PFSK-1 (cell line): Measurements from ENCODE around the gene CALU.

ENCODE experiments used
- POLR2AphosphoS5 ChIP-seq: IDR thresholded peaks from 2 replicates; pipeline ENCODE4 v1.6.1; 2012; ENCODE audit warnings: low read depth, mild to moderate bottlenecking, control low read depth, low read length, moderate library complexity
- SIN3A ChIP-seq: IDR thresholded peaks from 2 replicates; pipeline ENCODE4 v1.6.1; 2012; ENCODE audit warnings: mild to moderate bottlenecking, low read length, moderate library complexity, borderline replicate concordance; ENCODE audit not compliant: insufficient read depth

DNA sequence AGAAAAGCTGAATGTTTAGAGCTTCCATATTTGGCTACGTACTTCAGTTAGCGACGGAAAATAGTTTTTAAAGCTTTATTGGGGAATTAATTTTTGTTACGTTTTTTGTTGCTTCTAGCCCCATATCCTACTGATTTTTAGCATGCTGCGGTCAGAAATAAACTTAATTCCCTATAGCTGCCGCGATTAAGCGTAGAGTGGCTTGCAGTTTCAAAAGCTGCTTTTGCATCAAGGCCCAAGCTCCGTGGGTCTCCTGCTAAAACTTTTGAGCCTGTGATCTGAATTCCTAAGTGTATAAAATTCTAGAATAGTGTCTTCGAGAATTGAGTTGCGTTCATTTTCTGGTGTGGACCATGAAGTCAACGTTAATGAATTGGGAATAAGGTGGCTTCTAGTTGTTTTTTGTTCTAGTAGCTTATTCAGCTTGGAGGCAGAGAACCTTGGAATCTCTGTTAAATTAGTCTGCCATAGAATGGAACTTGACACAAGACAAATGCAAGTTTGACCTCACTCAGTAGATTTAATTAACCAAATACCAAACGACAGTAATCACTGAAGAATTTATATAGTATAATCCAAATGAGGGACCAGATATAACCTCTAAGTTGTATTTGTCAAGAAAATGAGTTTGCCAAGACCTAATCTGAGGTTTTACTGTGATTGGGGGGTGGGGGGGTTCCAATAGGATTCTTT lies 977 bp downstream of the CALU start:
- TF ChIP-seq POLR2AphosphoS5 = no peak
- no peak for TF ChIP-seq SIN3A
